Gastroesophageal sphincter (tissue), 3 donors: ENCODE data around the gene STAM2.

Source experiments
- POLR2A ChIP-seq, 2 donors: fragments of 450-650 bp; IDR thresholded peaks; one replicate each; pipeline ENCODE4 v1.6.1; 2017; ENCODE audit warnings: antibody characterized with exemption in 2 of 2, mild to moderate bottlenecking in 2 of 2, moderate library complexity in 1 of 2
- POLR2AphosphoS5 ChIP-seq: sonication (generic); formaldehyde crosslinking; IDR thresholded peaks from one replicate; pipeline ENCODE4 v1.6.1; 2017; ENCODE audit warnings: antibody characterized with exemption
- TF ChIP-seq, protein P1 (sequence below), 4 experiments: fragments of 200-600 bp in 2 of 4; fragments of 450-650 bp in 2 of 4; sonication (generic) in 1 of 4; IDR thresholded peaks; one replicate each; pipeline ENCODE4 v1.5.1; 2017 to 2019; ENCODE audit warnings: antibody characterized with exemption in 4 of 4, mild to moderate bottlenecking in 2 of 4, moderate library complexity in 2 of 4

DNA sequence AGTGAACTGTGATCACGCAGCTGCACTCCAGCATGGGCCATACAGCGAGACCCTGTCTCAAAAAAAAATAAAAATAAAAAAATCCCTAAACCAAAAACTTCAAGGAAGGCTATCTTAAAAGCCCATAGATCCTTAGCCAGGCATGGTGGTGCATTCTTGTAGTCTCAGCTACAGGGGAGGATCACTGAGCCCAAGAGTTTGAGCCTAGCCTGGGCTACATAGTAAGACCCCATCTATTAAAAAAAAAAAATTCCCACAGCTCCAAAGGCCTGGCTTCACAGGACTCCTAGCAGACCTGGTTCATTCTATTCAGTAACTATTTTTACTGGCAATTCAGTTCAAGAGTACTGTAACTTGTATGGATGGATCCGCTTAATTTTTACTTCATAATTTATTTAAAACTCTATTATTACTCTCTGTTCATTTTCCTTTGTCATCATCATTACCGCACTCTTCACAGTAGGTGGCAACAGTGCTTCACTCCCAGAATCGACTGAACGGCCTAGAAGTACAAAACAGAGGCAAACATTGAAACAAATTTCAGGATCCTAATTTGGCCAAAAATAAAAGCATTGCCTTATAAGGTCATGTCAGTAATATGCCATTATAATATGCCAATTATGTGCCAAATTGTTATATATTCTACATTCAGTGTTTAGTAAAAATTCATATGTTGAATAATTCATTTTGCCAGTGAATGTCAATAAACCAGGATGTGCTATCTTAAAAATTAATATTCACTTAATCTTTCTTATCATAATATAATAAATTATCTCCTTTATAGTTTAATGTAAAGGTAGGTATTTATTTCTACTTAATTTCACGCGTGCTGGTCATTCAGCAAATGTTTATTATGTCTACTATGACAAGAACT is 14.3 kb upstream of the STAM2 start:
- TF ChIP-seq POLR2AphosphoS5 (peak; percentile 13), POLR2A (IDR thresholded peaks at IDR 0.05) (no peak)
- TF ChIP-seq, protein P1, sequence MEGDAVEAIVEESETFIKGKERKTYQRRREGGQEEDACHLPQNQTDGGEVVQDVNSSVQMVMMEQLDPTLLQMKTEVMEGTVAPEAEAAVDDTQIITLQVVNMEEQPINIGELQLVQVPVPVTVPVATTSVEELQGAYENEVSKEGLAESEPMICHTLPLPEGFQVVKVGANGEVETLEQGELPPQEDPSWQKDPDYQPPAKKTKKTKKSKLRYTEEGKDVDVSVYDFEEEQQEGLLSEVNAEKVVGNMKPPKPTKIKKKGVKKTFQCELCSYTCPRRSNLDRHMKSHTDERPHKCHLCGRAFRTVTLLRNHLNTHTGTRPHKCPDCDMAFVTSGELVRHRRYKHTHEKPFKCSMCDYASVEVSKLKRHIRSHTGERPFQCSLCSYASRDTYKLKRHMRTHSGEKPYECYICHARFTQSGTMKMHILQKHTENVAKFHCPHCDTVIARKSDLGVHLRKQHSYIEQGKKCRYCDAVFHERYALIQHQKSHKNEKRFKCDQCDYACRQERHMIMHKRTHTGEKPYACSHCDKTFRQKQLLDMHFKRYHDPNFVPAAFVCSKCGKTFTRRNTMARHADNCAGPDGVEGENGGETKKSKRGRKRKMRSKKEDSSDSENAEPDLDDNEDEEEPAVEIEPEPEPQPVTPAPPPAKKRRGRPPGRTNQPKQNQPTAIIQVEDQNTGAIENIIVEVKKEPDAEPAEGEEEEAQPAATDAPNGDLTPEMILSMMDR (IDR thresholded peaks at IDR 0.05), result peak; percentile 65 to 85 (median 81)
